Cerebellar cortex (tissue), 1 donor: ENCODE results near the gene CLEC4F.
"Not testable (repeated sequence)": the region's sequence is repeated elsewhere in the genome, so short reads cannot be mapped to it uniquely, and the experiment has no call there.

Experiments used
- DNase-seq: peaks from one replicate; pipeline ENCODE4 v3.0.0-alpha.2; 2015; ENCODE audit warnings: low spot score

CLEC4F gene

GRCh38 chr2:70827388-70827787, 7.0 kb upstream of the CLEC4F start:
- DNase-seq: no peak

GRCh38 chr2:70826696-70827350, 6.4 kb upstream of the CLEC4F start:
- no peak for DNase-seq

GRCh38 chr2:70823249-70823648, 2.9 kb upstream of the CLEC4F start:
- DNase-seq: no peak

GRCh38 chr2:70822843-70823242, 2.4 kb upstream of the CLEC4F start:
- DNase-seq: no peak

GRCh38 chr2:70817284-70817954, 3.0 kb downstream of the CLEC4F start:
- DNase-seq: no peak

- DNase-seq: no peak
Observed at GRCh38 chr2:70816726-70817125, 3.7 kb downstream of the CLEC4F start.

- no peak for DNase-seq
Observed at GRCh38 chr2:70808983-70809958, 11.1 kb downstream of the CLEC4F start.

- no peak for DNase-seq
Observed at GRCh38 chr2:70807828-70808118, 12.6 kb downstream of the CLEC4F start.

GRCh38 chr2:70807102-70807827, 13.1 kb downstream of the CLEC4F start:
- no peak for DNase-seq

- DNase-seq: no peak
Observed at GRCh38 chr2:70806620-70807019, 13.8 kb downstream of the CLEC4F start.

GRCh38 chr2:70806013-70806412, 14.4 kb downstream of the CLEC4F start:
- DNase-seq: no peak

GRCh38 chr2:70801607-70802263, 18.7 kb downstream of the CLEC4F start:
- no peak for DNase-seq

GRCh38 chr2:70799706-70800105, 20.7 kb downstream of the CLEC4F start:
- no peak for DNase-seq

- DNase-seq: not testable (repeated sequence)
Observed at GRCh38 chr2:70797996-70798395, 22.4 kb downstream of the CLEC4F start.

- no peak for DNase-seq
Observed at GRCh38 chr2:70797506-70797905, 22.9 kb downstream of the CLEC4F start.

GRCh38 chr2:70796262-70796661, 24.1 kb downstream of the CLEC4F start:
- no peak for DNase-seq

- no peak for DNase-seq
Observed at GRCh38 chr2:70795164-70795995, 25.0 kb downstream of the CLEC4F start.

- no peak for DNase-seq
Observed at GRCh38 chr2:70793450-70793849, 26.9 kb downstream of the CLEC4F start.

GRCh38 chr2:70790136-70790828, 30.1 kb downstream of the CLEC4F start, which contains the start of gene FIGLA:
TSS of gene FIGLA (minus strand) at chr2:70790643. CDS start at chr2:70790638, 5 bp downstream.
- no peak for DNase-seq
